Sigmoid colon (tissue), 4 donors: ENCODE data around the gene SMIM24.

Experiments
- CTCF ChIP-seq, 4 experiments: fragments of 450-650 bp in 3 of 4; fragments of 200-600 bp in 1 of 4; IDR thresholded peaks; one replicate each; pipeline ENCODE4 v1.5.1; 2016 to 2019; ENCODE audit warnings: antibody characterized with exemption in 4 of 4, mild to moderate bottlenecking in 3 of 4, moderate library complexity in 2 of 4
- EP300 ChIP-seq, 4 donors: sonication (generic); formaldehyde crosslinking; IDR thresholded peaks; one replicate each; pipeline ENCODE4 v1.6.1; 2017; ENCODE audit warnings: antibody characterized with exemption in 4 of 4
- POLR2AphosphoS5 ChIP-seq, 4 donors: sonication (generic); formaldehyde crosslinking; IDR thresholded peaks; one replicate each; pipeline ENCODE4 v1.6.1; 2017; ENCODE audit warnings: antibody characterized with exemption in 4 of 4

GRCh38 chr19:3459965-3460582, 20.3 kb downstream of the SMIM24 start:
- no peak for TF ChIP-seq POLR2AphosphoS5 (IDR thresholded peaks at IDR 0.05)
- TF ChIP-seq CTCF (IDR thresholded peaks at IDR 0.05): no peak
- no peak for TF ChIP-seq EP300 (IDR thresholded peaks at IDR 0.05)
